ENCODE data around the gene PGPEP1.
"Not testable (repeated sequence)": the region's sequence is repeated elsewhere in the genome, so short reads cannot be mapped to it uniquely, and the experiment has no call there.

PGPEP1 gene

GRCh38 chr19:18390065-18390907 is 49.9 kb downstream of the PGPEP1 start:
- no peak for DNase-seq (ENCODE audit: low read depth in 2 of 2)

GRCh38 chr19:18391509-18392075 is 51.2 kb downstream of the PGPEP1 start:
- DNase-seq (ENCODE audit: low read depth in 2 of 2), result no peak

DNA sequence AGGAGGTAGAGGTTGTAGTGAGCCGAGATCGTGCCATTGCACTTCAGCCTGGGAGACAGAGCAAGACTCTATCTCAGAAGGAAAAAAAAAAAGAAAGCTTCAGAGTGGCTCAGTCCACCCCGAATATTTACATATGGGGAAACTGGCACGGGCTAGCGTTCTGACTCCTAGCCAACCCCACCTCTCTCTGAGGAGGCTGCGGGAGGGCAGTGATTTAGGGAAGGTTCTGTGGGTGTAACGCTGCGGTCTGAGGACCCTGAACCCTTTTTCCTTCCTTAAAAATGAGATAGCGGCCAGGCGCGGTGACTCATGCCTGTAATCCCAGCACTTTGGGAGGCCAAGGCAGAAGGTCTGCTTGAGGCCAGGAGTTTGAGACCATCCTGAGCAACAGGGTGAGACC is 52.0 kb downstream of the PGPEP1 start:
- no peak for DNase-seq (ENCODE audit: low read depth in 2 of 2)

DNA sequence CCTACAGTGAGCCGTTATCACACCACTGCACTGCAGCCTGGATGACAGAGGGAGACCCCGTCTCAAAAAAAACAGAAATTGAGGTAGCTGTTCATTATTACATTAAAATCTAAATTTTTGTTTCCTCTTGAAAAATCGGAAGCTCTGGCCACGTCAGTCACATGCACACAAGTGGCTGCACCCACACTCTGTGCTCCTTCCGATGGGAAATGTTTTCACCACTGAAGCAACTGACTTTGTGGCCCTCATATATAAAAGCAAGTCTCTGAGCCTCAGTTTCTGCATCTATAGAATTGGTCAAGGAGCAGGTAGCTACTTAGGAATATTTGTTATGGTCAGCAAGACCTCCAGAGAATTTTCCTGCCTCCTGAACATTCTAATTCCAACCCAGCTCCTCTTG is 52.5 kb downstream of the PGPEP1 start:
- no peak for DNase-seq (ENCODE audit: low read depth in 2 of 2)

DNA sequence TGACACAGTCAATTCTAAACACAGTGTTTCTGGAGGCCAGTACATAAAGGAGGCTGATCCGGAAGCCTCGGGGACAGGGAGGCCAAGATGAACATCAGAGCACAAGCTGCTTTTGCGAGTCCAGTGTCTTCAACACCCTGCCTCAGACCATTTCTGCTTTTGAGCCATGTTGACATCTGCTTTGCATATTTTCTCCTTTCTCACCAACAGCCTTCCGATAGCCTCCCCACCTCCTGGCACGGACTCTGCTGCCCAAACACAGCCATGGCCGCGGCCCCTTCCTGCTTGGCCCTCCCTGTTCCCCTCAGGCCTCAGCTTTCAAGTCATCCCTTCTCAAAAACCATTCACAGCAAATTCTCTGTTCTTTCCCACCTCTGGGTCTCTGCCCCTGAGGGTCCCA is 53.4 kb downstream of the PGPEP1 start:
- no peak for DNase-seq (ENCODE audit: low read depth in 2 of 2)

DNA sequence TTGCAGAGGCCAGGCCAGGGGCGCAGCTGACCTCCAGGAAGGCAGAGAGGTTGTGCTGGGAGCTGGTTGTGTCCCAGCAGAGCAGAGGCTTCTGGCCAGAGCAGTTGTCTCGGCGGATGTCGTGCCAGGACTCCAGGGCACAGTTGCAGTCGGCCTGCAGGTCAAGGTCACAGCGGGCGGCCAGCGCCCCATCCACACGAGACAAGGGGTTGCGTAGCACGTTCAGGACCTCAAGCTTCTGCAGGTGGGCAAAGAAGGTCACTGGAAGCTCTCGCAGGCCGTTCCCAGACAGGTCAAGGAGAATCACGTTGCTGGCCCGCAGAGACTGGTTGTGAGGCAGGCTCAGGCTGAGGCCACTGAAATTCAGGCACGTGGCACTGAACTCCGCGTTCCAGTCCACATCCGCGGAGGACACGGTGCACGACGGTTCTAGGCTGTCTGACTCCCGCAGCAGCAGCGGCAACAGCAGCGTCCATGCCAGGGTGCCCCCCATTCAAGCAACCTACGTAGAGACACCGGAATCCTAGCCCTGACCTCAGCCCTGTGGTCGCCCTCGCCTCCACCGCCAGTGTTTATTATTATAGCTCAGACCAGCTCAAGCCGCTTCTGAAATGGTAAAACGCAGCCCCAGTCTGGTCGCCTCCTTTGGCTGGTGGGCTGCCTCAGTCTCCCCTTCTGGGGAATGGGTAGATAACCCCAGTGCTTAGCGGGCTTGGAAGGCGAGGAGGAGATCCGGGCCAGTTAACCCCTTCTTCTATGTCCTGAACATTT is 56.3 kb downstream of the PGPEP1 start:
- DNase-seq (ENCODE audit: low read depth in 2 of 2), result no peak

GRCh38 chr19:18397242-18398202 is 57.1 kb downstream of the PGPEP1 start, which contains the start of gene LRRC25:
TSS of gene LRRC25 (minus strand) at chr19:18397622. CDS start at chr19:18396963, 659 bp downstream.
- no peak for DNase-seq (ENCODE audit: low read depth in 2 of 2)

GRCh38 chr19:18399008-18399407 is 58.6 kb downstream of the PGPEP1 start:
- DNase-seq (ENCODE audit: low read depth in 2 of 2), result no peak

GRCh38 chr19:18401580-18402112 is 61.2 kb downstream of the PGPEP1 start:
- no peak for DNase-seq (ENCODE audit: low read depth in 2 of 2)

- DNase-seq (ENCODE audit: low read depth in 2 of 2), result not testable (repeated sequence)
Measured at GRCh38 chr19:18402455-18403248, 62.3 kb downstream of the PGPEP1 start.

DNA sequence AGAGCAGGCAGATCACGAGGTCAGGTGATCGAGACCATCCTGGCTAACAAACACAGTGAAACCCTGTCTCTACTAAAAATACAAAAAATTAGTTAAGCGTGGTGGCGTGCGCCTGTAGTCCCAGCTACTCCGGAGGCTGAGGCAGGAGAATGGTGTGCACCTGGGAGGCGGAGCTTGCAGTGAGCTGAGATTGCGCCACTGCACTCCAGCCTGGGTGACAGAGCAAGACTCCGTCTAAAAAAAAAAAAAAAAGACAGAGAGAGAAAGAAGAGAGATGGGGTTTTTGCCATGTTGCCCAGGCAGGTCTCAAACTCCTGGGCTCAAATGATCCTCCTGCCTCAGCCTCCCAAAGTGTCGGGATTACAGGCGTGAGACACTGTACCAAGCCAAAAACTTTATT is 65.4 kb downstream of the PGPEP1 start:
- DNase-seq (ENCODE audit: low read depth in 2 of 2), result not testable (repeated sequence)

GRCh38 chr19:18406749-18407148 is 66.4 kb downstream of the PGPEP1 start:
- DNase-seq (ENCODE audit: low read depth in 2 of 2), result no peak

GRCh38 chr19:18408053-18408476 is 67.7 kb downstream of the PGPEP1 start:
- no peak for DNase-seq (ENCODE audit: low read depth in 2 of 2)

- no peak for DNase-seq (ENCODE audit: low read depth in 2 of 2)
Measured at GRCh38 chr19:18412610-18413239, 72.3 kb downstream of the PGPEP1 start.

- DNase-seq (ENCODE audit: low read depth in 2 of 2), result no peak
Measured at GRCh38 chr19:18414504-18415177, 74.2 kb downstream of the PGPEP1 start.

GRCh38 chr19:18415178-18415867 is 74.9 kb downstream of the PGPEP1 start:
- no peak for DNase-seq (ENCODE audit: low read depth in 2 of 2)

GRCh38 chr19:18416778-18417249 is 76.4 kb downstream of the PGPEP1 start:
- DNase-seq (ENCODE audit: low read depth in 2 of 2), result peak; percentile 40 to 55

DNA sequence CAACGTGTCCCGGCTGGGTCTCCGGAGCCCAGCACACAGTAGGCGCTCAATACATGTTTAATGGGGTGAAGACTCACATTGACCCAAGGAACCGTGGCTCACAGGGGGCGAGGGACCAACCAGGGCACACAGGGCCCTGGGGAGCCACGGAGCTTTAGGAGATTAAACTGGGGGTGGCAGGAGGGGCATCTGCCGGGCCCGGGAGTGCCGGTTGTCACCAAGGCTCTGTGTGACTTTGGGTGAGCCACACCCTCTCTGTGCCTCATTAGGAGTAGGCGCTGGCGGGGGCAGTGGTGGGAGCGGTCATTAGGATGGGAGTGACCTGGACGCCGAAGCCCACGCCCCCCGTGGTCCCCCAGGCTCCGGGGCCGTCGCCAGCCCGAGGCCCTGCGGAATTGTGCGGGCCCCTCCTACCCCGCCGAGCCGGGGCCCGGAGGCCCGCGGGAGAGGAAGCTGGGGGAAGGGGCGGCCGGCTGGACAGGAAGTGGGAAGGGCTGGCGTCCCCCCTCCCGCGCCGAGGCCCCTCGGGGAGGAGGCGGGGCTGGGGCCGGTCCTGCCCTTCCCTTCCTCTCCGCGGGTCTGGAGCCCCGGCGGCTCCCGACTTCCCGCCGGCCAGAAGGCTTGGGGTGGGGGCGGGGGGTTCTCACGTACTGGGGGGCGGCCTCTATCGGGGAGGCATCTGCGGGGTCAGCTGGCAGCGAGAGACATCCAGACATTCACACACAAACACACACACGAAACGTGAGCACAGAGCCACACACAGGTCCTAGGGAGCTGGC is 77.0 kb downstream of the PGPEP1 start:
- DNase-seq (ENCODE audit: low read depth in 2 of 2), result no peak

All from stimulated activated CD8-positive, alpha-beta memory T cell treated with anti-CD3 and anti-CD28 coated beads, Interleukin-2, amount 100 ng/mL, for 1 hour (primary cell).